Common myeloid progenitor, CD34-positive (primary cell): ENCODE data around the gene LEO1.

Experiments
- CTCF ChIA-PET: fragments of 350-600 bp; sonication (Branson Sonifier 250); formaldehyde crosslinking; loops from one replicate; lab custom pipeline; 2021; ENCODE audit warnings: antibody characterized with exemption; lab: Charles Lee
- POLR2A ChIA-PET: fragments of 350-600 bp; sonication (Branson Sonifier 250); formaldehyde crosslinking; loops from one replicate; lab custom pipeline; 2021; ENCODE audit warnings: antibody characterized with exemption; lab: Charles Lee
- DNase-seq, 3 donors: peaks; one replicate each; pipeline versions ENCODE4 v3.0.0 to v3.0.0-alpha.2; 2013
- H3K27ac ChIP-seq, 2 experiments: 1 replicate in 1 of 2; 2 replicates in 1 of 2; pipeline ENCODE4 v1.7.0; 2013; ENCODE audit warnings: inconsistent platforms in 2 of 2, low read length in 2 of 2, mild to moderate bottlenecking in 2 of 2, low read depth in 1 of 2, moderate library complexity in 1 of 2; ENCODE audit not compliant: severe bottlenecking in 2 of 2, insufficient read depth in 1 of 2, poor library complexity in 1 of 2
- H3K27me3 ChIP-seq, 5 experiments: replicated peaks in 2 of 5; 1 replicate in 3 of 5; 2 replicates in 2 of 5; pipeline versions ENCODE4 v1.6.1 to v1.7.0; 2013; ENCODE audit warnings: low read length in 4 of 5, mild to moderate bottlenecking in 2 of 5, moderate library complexity in 2 of 5, inconsistent platforms in 1 of 5; ENCODE audit not compliant: insufficient read depth in 5 of 5, control insufficient read depth in 4 of 5
- H3K36me3 ChIP-seq, 4 experiments: 1 replicate in 2 of 4; 2 replicates in 2 of 4; pipeline versions ENCODE4 v1.6.1 to v1.7.0; 2013; ENCODE audit warnings: low read length in 3 of 4, control low read depth in 1 of 4, mild to moderate bottlenecking in 1 of 4; ENCODE audit not compliant: control insufficient read depth in 4 of 4, insufficient read depth in 4 of 4
- H3K4me1 ChIP-seq, 4 experiments: 1 replicate in 3 of 4; 2 replicates in 1 of 4; pipeline versions ENCODE4 v1.6.1 to v1.7.1; 2013; ENCODE audit warnings: low read length in 3 of 4, mild to moderate bottlenecking in 3 of 4, control low read depth in 1 of 4, inconsistent platforms in 1 of 4, moderate library complexity in 1 of 4; ENCODE audit not compliant: control insufficient read depth in 4 of 4, insufficient read depth in 4 of 4; ENCODE audit errors: control extremely low read depth in 1 of 4
- H3K4me3 ChIP-seq, 7 experiments: 1 replicate in 4 of 7; 2 replicates in 3 of 7; pipeline versions ENCODE4 v1.5.1 to v1.7.0; 2013; ENCODE audit warnings: mild to moderate bottlenecking in 7 of 7, low read length in 6 of 7, moderate library complexity in 6 of 7, inconsistent platforms in 2 of 7, low read depth in 2 of 7, control low read depth in 1 of 7; ENCODE audit not compliant: insufficient read depth in 4 of 7, control insufficient read depth in 1 of 7; ENCODE audit errors: extremely low read depth in 1 of 7
- H3K9me3 ChIP-seq, 5 experiments: 1 replicate in 4 of 5; 2 replicates in 1 of 5; pipeline versions ENCODE4 v1.6.1 to v1.7.1; 2013; ENCODE audit warnings: low read length in 4 of 5, mild to moderate bottlenecking in 2 of 5, inconsistent platforms in 1 of 5, low read depth in 1 of 5, moderate library complexity in 1 of 5; ENCODE audit not compliant: control insufficient read depth in 4 of 5, insufficient read depth in 2 of 5; ENCODE audit errors: control extremely low read depth in 1 of 5
- WGBS: methylation state at CpG from one replicate; pipeline ENCODE4 v1.1.5; 2013; ENCODE audit not compliant: insufficient coverage; 5-methylcytosine and 5-hydroxymethylcytosine counted together

The LEO1 gene

GRCh38 chr15:51904931-51905330 lies 66.6 kb downstream of the LEO1 start:
- WGBS: 94% methylated on average over 3 of the region's 4 CpGs
- POLR2A ChIA-PET: interaction anchor here (0.7 kb wide), 1 partner anchor 128 kb away, joined by 3 read pairs; no protein-coding TSS in a partner anchor
- H3K27ac ChIP-seq: no peak overlapping the region

GRCh38 chr15:51904421-51904820 lies 67.2 kb downstream of the LEO1 start:
- POLR2A ChIA-PET: interaction anchor here (0.7 kb wide), 1 partner anchor 127 kb away, joined by 3 read pairs; no protein-coding TSS in a partner anchor
- DNase-seq: no peak
- H3K36me3 ChIP-seq: peaks cover 26 to 64% (median 43%) of the 10 kb centered on the region in 4 experiments
- H3K27ac ChIP-seq: no peak overlapping the region
- WGBS: no CpG with 5 or more reads among the region's 3 CpGs
- H3K4me1 ChIP-seq: no peaks in the 10 kb centered on the region
- no peak overlapping the region for H3K4me3 ChIP-seq
- no peaks in the 10 kb centered on the region for H3K9me3 ChIP-seq
- CTCF ChIA-PET: interaction anchor here (0.9 to 3.7 kb wide), 5 partner anchors 9 to 68 kb away, joined by 3 to 17 read pairs (median 5); partner anchors contain the start of gene LEO1
- no peaks in the 10 kb centered on the region for H3K27me3 ChIP-seq

More at GRCh38 chr15:51904931-51905330, 66.6 kb downstream of the LEO1 start:
- no peaks in the 10 kb centered on the region for H3K9me3 ChIP-seq
- H3K4me3 ChIP-seq: no peak overlapping the region
- H3K27me3 ChIP-seq: no peaks in the 10 kb centered on the region
- H3K36me3 ChIP-seq: peaks cover 25 to 60% (median 45%) of the 10 kb centered on the region in 4 experiments
- DNase-seq: no peak
- CTCF ChIA-PET: interaction anchor here (0.9 to 3.7 kb wide), 6 partner anchors 9 to 67 kb away, joined by 3 to 17 read pairs (median 4); partner anchors contain the start of gene LEO1
- no peaks in the 10 kb centered on the region for H3K4me1 ChIP-seq

GRCh38 chr15:51889486-51889885 lies 82.1 kb downstream of the LEO1 start:
- peaks cover 4 to 30% (median 17%) of the 10 kb centered on the region in 4 experiments for H3K36me3 ChIP-seq
- POLR2A ChIA-PET: no interaction called here
- WGBS: no CpG with 5 or more reads among the region's 2 CpGs

GRCh38 chr15:51888593-51889195 lies 82.9 kb downstream of the LEO1 start:
- H3K27me3 ChIP-seq: no peaks in the 10 kb centered on the region
- ChIA-PET POLR2A (no interaction called here), CTCF (interaction anchor here (0.6 to 4.4 kb wide), 8 partner anchors 9 to 386 kb away, joined by 3 to 35 read pairs (median 6); no protein-coding TSS in a partner anchor)
- no peak overlapping the region for H3K27ac ChIP-seq
- peak in 2 of 3 donors; percentile 39 to 40 for DNase-seq
- H3K4me3 ChIP-seq: no peak overlapping the region
- peaks cover 4 to 22% (median 13%) of the 10 kb centered on the region in 4 experiments for H3K36me3 ChIP-seq
- H3K4me1 ChIP-seq: no peaks in the 10 kb centered on the region
- peaks cover 0 to 3% (median 0%) of the 10 kb centered on the region in 5 experiments for H3K9me3 ChIP-seq
- no CpG with 5 or more reads among the region's 2 CpGs for WGBS

More at GRCh38 chr15:51889486-51889885, 82.1 kb downstream of the LEO1 start:
- no peak overlapping the region for H3K27ac ChIP-seq
- CTCF ChIA-PET: interaction anchor here (1.1 to 4.4 kb wide), 7 partner anchors 10 to 113 kb away, joined by 3 to 35 read pairs (median 6); no protein-coding TSS in a partner anchor
- DNase-seq: no peak
- peaks cover 0 to 3% (median 0%) of the 10 kb centered on the region in 5 experiments for H3K9me3 ChIP-seq
- no peaks in the 10 kb centered on the region for H3K27me3 ChIP-seq
- no peak overlapping the region for H3K4me3 ChIP-seq
- no peaks in the 10 kb centered on the region for H3K4me1 ChIP-seq
